GM12872 (cell line): ENCODE results near the gene REEP3.

ENCODE experiments used
- CTCF ChIP-seq: IDR thresholded peaks from 3 replicates; pipeline ENCODE4 v1.5.1; 2011; ENCODE audit warnings: low read depth, mild to moderate bottlenecking, low read length, moderate library complexity; ENCODE audit not compliant: insufficient read depth

Gene REEP3

GRCh38 chr10:63661347-63661746 is 140.1 kb downstream of the REEP3 start:
- no peak for TF ChIP-seq CTCF

- TF ChIP-seq CTCF, result no peak
These were observed 143.2 kb downstream of the REEP3 start for GRCh38 chr10:63664341-63664885.

GRCh38 chr10:63665670-63666134 is 144.5 kb downstream of the REEP3 start:
- TF ChIP-seq CTCF, result no peak

- no peak for TF ChIP-seq CTCF
These were observed 145.7 kb downstream of the REEP3 start for GRCh38 chr10:63666836-63667383.

GRCh38 chr10:63667596-63668480 is 146.6 kb downstream of the REEP3 start:
- no peak for TF ChIP-seq CTCF

- TF ChIP-seq CTCF, result no peak
These were observed 149.2 kb downstream of the REEP3 start for GRCh38 chr10:63670291-63670898.

GRCh38 chr10:63671317-63671937 is 150.2 kb downstream of the REEP3 start:
- no peak for TF ChIP-seq CTCF
